GM12878 (cell line): ENCODE measurements around the gene GATAD2B.

Source experiments
- BCL3 ChIP-seq: IDR thresholded peaks from 2 replicates; pipeline ENCODE4 v1.6.1; 2011; ENCODE audit warnings: borderline replicate concordance, low read depth, mild to moderate bottlenecking, moderate library complexity, low read length; ENCODE audit not compliant: insufficient read depth, poor library complexity, severe bottlenecking
- BMI1 ChIP-seq: fragments of 450-650 bp; IDR thresholded peaks from 2 replicates; pipeline ENCODE4 v1.6.1; 2016; ENCODE audit warnings: mild to moderate bottlenecking, moderate library complexity, borderline replicate concordance
- EP300 ChIP-seq, 2 experiments: fragments of 150-350 bp in 1 of 2; IDR thresholded peaks; 2 replicates each; pipeline ENCODE4 v1.6.1; 2011 to 2012; ENCODE audit warnings: low read depth in 2 of 2, low read length in 2 of 2, borderline replicate concordance in 1 of 2, improper control_type of control experiment in 1 of 2, inconsistent platforms in 1 of 2; ENCODE audit not compliant: control insufficient read depth in 1 of 2
- FOXK2 ChIP-seq: fragments of 450-650 bp; IDR thresholded peaks from 2 replicates; pipeline ENCODE4 v1.6.1; 2017; ENCODE audit warnings: mild to moderate bottlenecking, moderate library complexity
- IKZF1 ChIP-seq: fragments of 450-650 bp; conservative IDR thresholded peaks from 2 replicates; pipeline ENCODE4 v1.6.1; 2017; ENCODE audit warnings: antibody characterized with exemption, mild to moderate bottlenecking
- MTA2 ChIP-seq: fragments of 450-650 bp; IDR thresholded peaks from 2 replicates; pipeline ENCODE4 v1.6.1; 2016; ENCODE audit warnings: low read depth, mild to moderate bottlenecking, moderate library complexity
- SPI1 ChIP-seq: IDR thresholded peaks from 2 replicates; pipeline ENCODE4 v1.6.1; 2011; ENCODE audit warnings: low read depth, mild to moderate bottlenecking, low read length, moderate library complexity, borderline replicate concordance; ENCODE audit not compliant: insufficient read depth
- ZZZ3 ChIP-seq: IDR thresholded peaks from 2 replicates; pipeline ENCODE4 v1.6.1; 2011; ENCODE audit warnings: low read depth; ENCODE audit not compliant: control insufficient read depth, insufficient read length

GRCh38 chr1:153774026-153774595 lies 148.7 kb downstream of the GATAD2B start:
- TF ChIP-seq ZZZ3 (no peak), EP300 (IDR thresholded peaks at IDR 0.05; ENCODE audit: borderline replicate concordance in 1 of 2, control insufficient read depth in 1 of 2, low read depth in 2 of 2, low read length in 2 of 2) (no peak), BMI1 (no peak), IKZF1 (no peak), BCL3 (no peak), MTA2 (no peak), FOXK2 (no peak), SPI1 (no peak)
